ENCODE measurements around the gene NPHP4.

The NPHP4 gene

GRCh38 chr1:5891736-5892135, 100.5 kb downstream of the NPHP4 start:
- peak; percentile 46 for DNase-seq (ENCODE audit: low read depth)

GRCh38 chr1:5891137-5891536, 101.1 kb downstream of the NPHP4 start:
- no peak for DNase-seq (ENCODE audit: low read depth)

DNA sequence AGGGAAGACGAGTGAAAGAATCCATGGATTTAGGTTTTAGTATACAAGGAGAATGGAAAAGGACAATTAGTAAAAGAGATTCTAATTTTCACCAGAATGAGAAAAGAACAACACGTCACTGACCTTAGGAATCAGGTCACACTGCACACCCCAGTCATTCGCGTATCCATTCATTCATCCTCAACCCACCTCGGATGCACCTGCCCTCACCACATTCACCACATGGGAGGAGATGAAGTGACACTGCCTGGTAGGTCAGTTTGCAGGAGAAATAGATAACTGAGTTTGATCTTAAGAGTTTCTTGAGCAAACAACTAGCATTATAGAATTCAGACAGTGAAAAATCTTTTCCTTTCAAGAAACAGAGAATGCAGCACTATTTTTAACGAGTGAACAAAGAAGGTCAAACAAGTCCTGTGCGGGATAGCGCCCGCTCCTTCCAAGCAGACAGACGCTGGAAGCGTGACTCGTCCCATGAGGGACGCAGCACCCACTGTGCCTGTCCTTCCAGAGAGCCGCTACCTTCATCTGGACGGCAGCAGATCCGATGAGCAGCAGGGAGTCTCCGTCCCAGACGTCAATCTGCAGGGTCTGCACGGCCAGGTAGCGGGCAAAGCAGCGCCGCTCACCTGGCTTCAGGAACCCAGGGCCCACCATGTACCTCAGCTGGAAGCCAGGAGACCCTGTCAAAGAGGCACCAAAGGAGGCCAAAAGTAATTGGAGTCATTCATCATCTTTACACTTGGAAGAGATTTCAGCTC, 101.7 kb downstream of the NPHP4 start:
- DNase-seq (ENCODE audit: low read depth): no peak

- DNase-seq (ENCODE audit: low read depth): no peak
Observed at GRCh38 chr1:5889901-5890300, 102.3 kb downstream of the NPHP4 start.

GRCh38 chr1:5889462-5889861, 102.8 kb downstream of the NPHP4 start:
- DNase-seq (ENCODE audit: low read depth): no peak

GRCh38 chr1:5888606-5889211, 103.5 kb downstream of the NPHP4 start:
- DNase-seq (ENCODE audit: low read depth): no peak

DNA sequence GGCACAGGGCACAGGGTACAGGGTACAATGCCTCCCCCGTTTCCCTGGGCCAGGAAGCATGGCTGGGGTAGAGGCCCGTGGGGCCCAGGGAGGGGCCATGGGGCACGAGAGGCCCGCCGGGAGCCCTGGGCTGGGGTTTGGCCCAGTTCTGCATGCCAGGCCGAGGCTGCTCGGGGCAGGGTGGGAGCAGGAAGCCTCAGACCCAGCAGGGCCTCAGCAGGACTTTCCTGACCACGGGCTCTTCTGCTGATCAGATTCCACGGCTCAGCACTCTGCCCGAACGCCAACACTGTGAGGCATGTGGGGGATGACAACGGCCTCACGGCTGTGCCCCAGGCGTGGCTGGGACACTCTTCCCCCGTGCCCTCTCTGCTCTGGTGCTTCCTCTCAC, 104.3 kb downstream of the NPHP4 start:
- no peak for DNase-seq (ENCODE audit: low read depth)

- DNase-seq (ENCODE audit: low read depth): no peak
Observed at GRCh38 chr1:5887349-5887970, 104.8 kb downstream of the NPHP4 start.

- DNase-seq (ENCODE audit: low read depth): no peak
Observed at GRCh38 chr1:5886541-5887348, 105.5 kb downstream of the NPHP4 start.

GRCh38 chr1:5886140-5886483, 106.1 kb downstream of the NPHP4 start:
- no peak for DNase-seq (ENCODE audit: low read depth)

- no peak for DNase-seq (ENCODE audit: low read depth)
Observed at GRCh38 chr1:5885471-5886139, 106.6 kb downstream of the NPHP4 start.

- no peak for DNase-seq (ENCODE audit: low read depth)
Observed at GRCh38 chr1:5884110-5884509, 108.1 kb downstream of the NPHP4 start.

GRCh38 chr1:5883129-5884048, 108.8 kb downstream of the NPHP4 start:
- no peak for DNase-seq (ENCODE audit: low read depth)

DNA sequence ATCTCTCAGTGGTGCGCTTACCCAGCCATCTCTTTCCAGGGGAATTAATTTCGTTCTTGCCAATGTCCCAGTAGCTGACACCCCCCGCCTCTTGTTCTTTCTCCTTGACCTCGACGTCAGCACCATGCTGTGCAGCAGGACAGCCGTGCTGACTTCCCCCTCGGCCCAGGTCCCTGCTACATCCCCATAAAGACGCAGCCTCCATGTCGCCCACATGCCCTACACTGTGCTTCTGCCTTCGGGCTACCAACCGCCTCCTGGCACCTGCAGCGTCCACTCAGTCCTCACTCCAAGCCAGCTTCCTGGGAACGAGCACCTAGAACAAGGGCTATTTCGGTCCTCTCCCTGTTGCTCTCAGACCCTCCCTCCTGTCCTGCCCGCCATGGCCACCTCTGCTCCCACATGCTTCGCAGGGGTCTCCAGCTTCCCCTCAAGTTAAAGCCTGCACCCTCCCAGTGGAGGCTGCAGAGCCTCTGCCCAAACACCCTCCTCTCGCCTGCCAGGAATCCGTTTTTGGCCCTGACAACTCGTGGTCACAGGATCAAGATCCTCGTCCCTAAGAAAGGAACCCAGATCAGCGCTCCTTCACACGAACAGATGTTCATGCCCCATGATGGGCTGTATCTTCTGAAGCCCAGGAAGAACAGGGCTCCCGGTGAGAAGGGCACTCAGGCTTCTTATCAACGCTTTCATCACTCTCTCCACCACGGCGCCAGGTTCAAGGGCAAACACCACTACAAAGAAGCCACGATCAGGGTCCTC, 109.7 kb downstream of the NPHP4 start:
- DNase-seq (ENCODE audit: low read depth): no peak

DNA sequence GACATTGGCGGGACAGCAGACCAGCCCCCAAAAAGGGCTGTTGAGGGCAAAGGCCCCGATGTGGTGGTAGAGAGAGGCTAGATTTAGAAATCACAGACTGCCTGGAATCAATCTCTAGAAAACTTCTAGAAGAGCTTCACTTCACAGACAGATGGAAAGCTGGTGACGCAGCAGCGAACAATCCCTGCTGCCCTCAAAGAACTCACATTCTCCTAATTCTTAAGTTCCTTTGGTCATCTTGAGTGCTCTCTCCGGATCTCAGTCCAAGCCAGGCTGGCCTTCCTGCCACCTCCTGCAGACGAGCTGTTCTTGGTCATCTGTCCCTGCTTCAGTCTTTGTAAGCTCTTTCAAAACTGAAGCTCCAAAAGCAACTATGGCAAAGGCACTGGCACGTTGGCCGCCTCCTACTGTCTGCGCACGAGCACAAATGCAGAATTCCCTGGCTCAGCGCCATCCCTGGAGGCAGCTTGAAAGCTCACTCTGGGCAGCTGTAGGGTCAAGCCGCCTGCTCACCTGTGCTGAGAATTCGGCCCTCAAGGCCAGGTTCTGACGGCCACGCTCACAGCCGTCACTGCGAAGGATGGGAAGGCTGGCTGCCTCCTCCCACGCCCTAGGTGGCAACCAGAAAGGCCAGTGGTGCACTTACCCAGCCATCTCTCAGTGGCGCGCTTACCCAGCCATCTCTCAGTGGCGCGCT, 110.6 kb downstream of the NPHP4 start:
- DNase-seq (ENCODE audit: low read depth): no peak

GRCh38 chr1:5880630-5881405, 111.4 kb downstream of the NPHP4 start:
- DNase-seq (ENCODE audit: low read depth): no peak

DNA sequence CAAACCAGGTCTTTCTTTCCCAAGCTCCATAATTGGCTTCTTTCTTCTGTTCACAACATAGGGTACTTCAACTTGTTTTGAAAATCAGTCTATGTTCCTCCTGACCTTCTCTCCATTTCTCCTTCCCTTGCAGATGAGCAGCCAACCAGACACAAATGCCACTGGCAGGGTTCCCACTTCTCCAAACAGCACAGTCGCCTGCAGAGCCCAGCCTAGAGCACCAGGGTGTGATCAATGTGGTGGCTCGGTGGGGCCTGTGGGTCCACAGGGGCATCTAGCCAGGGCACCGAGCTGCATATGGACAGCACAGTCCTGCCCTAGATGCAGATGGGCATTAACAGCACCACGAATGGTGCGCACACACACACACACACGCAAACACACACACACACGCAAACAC, 112.8 kb downstream of the NPHP4 start:
- no peak for DNase-seq (ENCODE audit: low read depth)

DNA sequence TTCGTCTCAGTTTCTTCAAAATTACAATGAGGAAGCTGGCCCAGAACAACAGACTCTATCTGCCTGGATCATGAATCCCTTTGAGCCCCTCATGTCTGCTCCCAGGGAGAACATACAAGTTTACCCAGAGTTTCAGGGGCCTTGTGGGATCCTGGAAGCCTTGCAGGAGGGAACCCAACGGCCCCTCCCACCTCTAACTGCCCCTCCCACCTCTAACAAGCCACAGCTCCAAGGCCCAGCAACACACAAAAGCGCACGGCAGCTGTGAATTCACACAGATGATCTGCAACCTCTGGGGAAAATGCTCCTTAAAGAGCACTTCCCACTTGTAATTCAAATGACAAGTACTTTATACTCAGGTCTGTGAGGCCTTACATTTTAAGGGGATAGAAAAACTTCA, 113.3 kb downstream of the NPHP4 start:
- no peak for DNase-seq (ENCODE audit: low read depth)
